CD4-positive, alpha-beta memory T cell (primary cell): ENCODE data around the gene ZNF423. TPM values are rescaled to one million over a fixed set of nuclear protein-coding genes. Genes with fewer than 3 reads are reported as not detected.

Source experiments
- CTCF ChIA-PET: fragments of 350-600 bp; sonication (Branson Sonifier 250); formaldehyde crosslinking; loops from one replicate; lab custom pipeline; 2021; ENCODE audit warnings: inconsistent platforms; ENCODE audit not compliant: partially characterized antibody; lab: Charles Lee
- POLR2A ChIA-PET: fragments of 350-600 bp; sonication (Branson Sonifier 250); formaldehyde crosslinking; loops from one replicate; lab custom pipeline; 2021; ENCODE audit not compliant: partially characterized antibody; lab: Charles Lee
- DNase-seq, 5 donors: peaks; one replicate each; pipeline versions ENCODE4 v3.0.0 to v3.0.0-alpha.2; 2020 to 2022; ENCODE audit warnings: mixed read lengths in 1 of 5
- H3K27ac ChIP-seq: one replicate; pipeline ENCODE4 v1.7.0; 2013; ENCODE audit warnings: low read depth, low read length
- H3K27me3 ChIP-seq: 2 replicates; pipeline ENCODE4 v1.7.0; 2013; ENCODE audit warnings: mild to moderate bottlenecking, low read length, moderate library complexity; ENCODE audit not compliant: insufficient read depth
- H3K36me3 ChIP-seq: 2 replicates; pipeline ENCODE4 v1.7.0; 2013; ENCODE audit warnings: mild to moderate bottlenecking, low read length, moderate library complexity; ENCODE audit not compliant: insufficient read depth
- H3K4me1 ChIP-seq: 2 replicates; pipeline ENCODE4 v1.7.0; 2013; ENCODE audit warnings: mild to moderate bottlenecking, low read length, moderate library complexity; ENCODE audit not compliant: insufficient read depth
- H3K4me3 ChIP-seq, 2 donors: one replicate each; pipeline ENCODE4 v1.7.0; 2013; ENCODE audit warnings: low read length in 2 of 2, mild to moderate bottlenecking in 1 of 2
- H3K9me3 ChIP-seq, 2 donors: one replicate each; pipeline ENCODE4 v1.7.0; 2013; ENCODE audit warnings: low read length in 2 of 2, control low read depth in 1 of 2; ENCODE audit not compliant: control insufficient read depth in 1 of 2
- H3K27ac Mint-ChIP-seq, 7 donors: one replicate each; pipeline ENCODE4 v1.8.0; 2020 to 2021; ENCODE audit warnings: mixed read lengths in 7 of 7, mild to moderate bottlenecking in 6 of 7, inconsistent platforms in 3 of 7, moderate library complexity in 3 of 7
- H3K27me3 Mint-ChIP-seq, 2 donors: one replicate each; pipeline ENCODE4 v1.8.0; 2020 to 2021; ENCODE audit warnings: mixed read lengths in 2 of 2
- H3K36me3 Mint-ChIP-seq, 2 donors: one replicate each; pipeline ENCODE4 v1.8.0; 2020 to 2021; ENCODE audit warnings: mixed read lengths in 2 of 2, inconsistent platforms in 1 of 2, mild to moderate bottlenecking in 1 of 2
- H3K4me1 Mint-ChIP-seq, 4 donors: one replicate each; pipeline ENCODE4 v1.8.0; 2020 to 2021; ENCODE audit warnings: mixed read lengths in 4 of 4, mild to moderate bottlenecking in 1 of 4
- H3K4me3 Mint-ChIP-seq, 8 donors: one replicate each; pipeline ENCODE4 v1.8.0; 2020 to 2021; ENCODE audit warnings: mixed read lengths in 8 of 8, mild to moderate bottlenecking in 7 of 8, moderate library complexity in 6 of 8, inconsistent platforms in 3 of 8
- H3K9me3 Mint-ChIP-seq, 8 donors: one replicate each; pipeline ENCODE4 v1.8.0; 2020 to 2021; ENCODE audit warnings: mixed read lengths in 8 of 8, mild to moderate bottlenecking in 5 of 8, inconsistent platforms in 3 of 8, moderate library complexity in 1 of 8
- intact Hi-C: fragments of 100-400 bp; cut with micrococcal nuclease; formaldehyde crosslinking; loops from one replicate; pipeline ENCODE4 v1.15.1; 2023
- polyA plus RNA-seq, 2 donors: library from polyadenylated mRNA; unstranded; fragments of 300-500 nt; fragmentation: Illumina TruSeq; gene quantifications; one replicate each; pipeline ENCODE4 v1.2.3, GENCODE V29; 2021
- total RNA-seq, 2 experiments: library from RNA; stranded (reverse); gene quantifications; one replicate each; pipeline ENCODE4 v1.2.3, GENCODE V29; 2021

Gene ZNF423
- total and polyA plus RNA-seq, 4 experiments from 2014 or later: not detected

- Mint-ChIP-seq H3K4me3 (no peak overlapping the region), H3K27me3 (peaks cover 21 to 24% of the 10 kb centered on the region in 2 donors), H3K36me3 (no peaks in the 10 kb centered on the region), H3K27ac (no peak overlapping the region), H3K4me1 (no peaks in the 10 kb centered on the region), H3K9me3 (no peaks in the 10 kb centered on the region)
- intact Hi-C loops: no loop called here
- no peak for DNase-seq
- POLR2A ChIA-PET: no interaction called here
- Histone ChIP-seq H3K36me3 (no peaks in the 10 kb centered on the region), H3K9me3 (no peaks in the 10 kb centered on the region), H3K4me1 (no peaks in the 10 kb centered on the region), H3K27ac (no peak overlapping the region), H3K27me3 (peaks cover 3% of the 10 kb centered on the region), H3K4me3 (no peak overlapping the region)
- CTCF ChIA-PET: interaction anchor here (1.1 kb wide), 1 partner anchor 11 kb away, joined by 3 read pairs; no protein-coding TSS in a partner anchor
Measured at GRCh38 chr16:49604602-49605001, 251.3 kb downstream of the ZNF423 start.

- H3K9me3 Mint-ChIP-seq: no peaks in the 10 kb centered on the region
- no peaks in the 10 kb centered on the region for H3K36me3 Mint-ChIP-seq
- Histone ChIP-seq H3K36me3 (no peaks in the 10 kb centered on the region), H3K9me3 (no peaks in the 10 kb centered on the region), H3K4me1 (no peaks in the 10 kb centered on the region), H3K4me3 (no peak overlapping the region), H3K27me3 (peaks cover 3% of the 10 kb centered on the region), H3K27ac (no peak overlapping the region)
- ChIA-PET CTCF (no interaction called here), POLR2A (no interaction called here)
- no peak overlapping the region for H3K4me3 Mint-ChIP-seq
- DNase-seq: no peak
- intact Hi-C loops: no loop called here
- no peak overlapping the region for H3K27ac Mint-ChIP-seq
- no peaks in the 10 kb centered on the region for H3K4me1 Mint-ChIP-seq
- peaks cover 20 to 21% of the 10 kb centered on the region in 2 donors for H3K27me3 Mint-ChIP-seq
Measured at GRCh38 chr16:49603956-49604355, 252.0 kb downstream of the ZNF423 start.

GRCh38 chr16:49602976-49603310 lies 253.0 kb downstream of the ZNF423 start:
- Histone ChIP-seq H3K27ac (no peak overlapping the region), H3K9me3 (no peaks in the 10 kb centered on the region), H3K4me3 (no peak overlapping the region), H3K36me3 (no peaks in the 10 kb centered on the region), H3K4me1 (no peaks in the 10 kb centered on the region), H3K27me3 (peaks cover 3% of the 10 kb centered on the region)
- no peak overlapping the region for H3K4me3 Mint-ChIP-seq
- DNase-seq: no peak
- H3K27me3 Mint-ChIP-seq: peaks cover 14 to 19% of the 10 kb centered on the region in 2 donors
- CTCF ChIA-PET: no interaction called here
- no peaks in the 10 kb centered on the region for H3K4me1 Mint-ChIP-seq
- intact Hi-C loops: no loop called here
- no peak overlapping the region for H3K27ac Mint-ChIP-seq
- POLR2A ChIA-PET: no interaction called here
- no peaks in the 10 kb centered on the region for H3K36me3 Mint-ChIP-seq
- no peaks in the 10 kb centered on the region for H3K9me3 Mint-ChIP-seq

- Histone ChIP-seq H3K36me3 (no peaks in the 10 kb centered on the region), H3K4me1 (no peaks in the 10 kb centered on the region), H3K27me3 (peaks cover 3% of the 10 kb centered on the region), H3K27ac (no peak overlapping the region), H3K4me3 (no peak overlapping the region), H3K9me3 (no peaks in the 10 kb centered on the region)
- no peaks in the 10 kb centered on the region for H3K4me1 Mint-ChIP-seq
- ChIA-PET POLR2A (no interaction called here), CTCF (no interaction called here)
- no peak for DNase-seq
- intact Hi-C loops: no loop called here
- H3K27ac Mint-ChIP-seq: no peak overlapping the region
- no peaks in the 10 kb centered on the region for H3K9me3 Mint-ChIP-seq
- H3K4me3 Mint-ChIP-seq: no peak overlapping the region
- H3K27me3 Mint-ChIP-seq: peaks cover 9 to 19% of the 10 kb centered on the region in 2 donors
- H3K36me3 Mint-ChIP-seq: no peaks in the 10 kb centered on the region
Measured at GRCh38 chr16:49602201-49602975, 253.5 kb downstream of the ZNF423 start.

- Histone ChIP-seq H3K4me1 (no peaks in the 10 kb centered on the region), H3K27me3 (peaks cover 3% of the 10 kb centered on the region), H3K36me3 (no peaks in the 10 kb centered on the region), H3K9me3 (no peaks in the 10 kb centered on the region), H3K4me3 (no peak overlapping the region), H3K27ac (no peak overlapping the region)
- ChIA-PET POLR2A (no interaction called here), CTCF (no interaction called here)
- Mint-ChIP-seq H3K27me3 (peaks cover 5 to 19% of the 10 kb centered on the region in 2 donors), H3K27ac (no peak overlapping the region), H3K9me3 (no peaks in the 10 kb centered on the region), H3K4me3 (no peak overlapping the region), H3K36me3 (no peaks in the 10 kb centered on the region), H3K4me1 (no peaks in the 10 kb centered on the region)
- intact Hi-C loops: no loop called here
- no peak for DNase-seq
Measured at GRCh38 chr16:49601576-49601975, 254.3 kb downstream of the ZNF423 start.

GRCh38 chr16:49600976-49601375 lies 254.9 kb downstream of the ZNF423 start:
- Histone ChIP-seq H3K4me1 (no peaks in the 10 kb centered on the region), H3K27me3 (peaks cover 3% of the 10 kb centered on the region), H3K9me3 (no peaks in the 10 kb centered on the region), H3K36me3 (no peaks in the 10 kb centered on the region), H3K27ac (no peak overlapping the region), H3K4me3 (no peak overlapping the region)
- Mint-ChIP-seq H3K36me3 (no peaks in the 10 kb centered on the region), H3K4me1 (no peaks in the 10 kb centered on the region), H3K4me3 (no peak overlapping the region), H3K27me3 (peaks cover 3 to 17% of the 10 kb centered on the region in 2 donors), H3K27ac (peak overlapping the region in 1 of 7 donors; percentile 74), H3K9me3 (no peaks in the 10 kb centered on the region)
- CTCF ChIA-PET: no interaction called here
- POLR2A ChIA-PET: no interaction called here
- no peak for DNase-seq
- intact Hi-C loops: no loop called here

- Histone ChIP-seq H3K9me3 (no peaks in the 10 kb centered on the region), H3K27ac (no peak overlapping the region), H3K36me3 (no peaks in the 10 kb centered on the region), H3K4me1 (no peaks in the 10 kb centered on the region), H3K4me3 (no peak overlapping the region), H3K27me3 (peaks cover 3% of the 10 kb centered on the region)
- H3K9me3 Mint-ChIP-seq: no peaks in the 10 kb centered on the region
- H3K4me1 Mint-ChIP-seq: no peaks in the 10 kb centered on the region
- no peak overlapping the region for H3K27ac Mint-ChIP-seq
- H3K4me3 Mint-ChIP-seq: no peak overlapping the region
- H3K36me3 Mint-ChIP-seq: no peaks in the 10 kb centered on the region
- no peak for DNase-seq
- H3K27me3 Mint-ChIP-seq: peaks cover under 1 to 14% of the 10 kb centered on the region in 2 donors
- POLR2A ChIA-PET: no interaction called here
- intact Hi-C loops: no loop called here
- CTCF ChIA-PET: no interaction called here
Measured at GRCh38 chr16:49600536-49600935, 255.4 kb downstream of the ZNF423 start.
